WTC11 (cell line): ENCODE results near the gene TPST2.

Source experiments
- CTCF ChIP-seq: fragments of 200-600 bp; IDR thresholded peaks from 2 replicates; pipeline ENCODE4 v1.8.0; 2022; ENCODE audit warnings: antibody characterized with exemption
- E2F4 ChIP-seq: sonication (generic); formaldehyde crosslinking; IDR thresholded peaks from 2 replicates; pipeline ENCODE4 v1.8.1; 2022; ENCODE audit warnings: low read depth, mild to moderate bottlenecking, moderate library complexity, missing genetic modification reagents, borderline replicate concordance
- ESRRA ChIP-seq: sonication (generic); formaldehyde crosslinking; IDR thresholded peaks from 2 replicates; pipeline ENCODE4 v1.8.1; 2022; ENCODE audit warnings: mild to moderate bottlenecking, missing genetic modification reagents, borderline replicate concordance
- FOXP4 ChIP-seq: sonication (generic); formaldehyde crosslinking; IDR thresholded peaks from 2 replicates; pipeline ENCODE4 v1.8.0; 2022; ENCODE audit warnings: mild to moderate bottlenecking, missing genetic modification reagents
- MYBL2 ChIP-seq: sonication (generic); formaldehyde crosslinking; IDR thresholded peaks from 2 replicates; pipeline ENCODE4 v1.8.1; 2023; ENCODE audit warnings: mild to moderate bottlenecking, moderate library complexity, missing genetic modification reagents
- NR3C1 ChIP-seq: sonication (generic); formaldehyde crosslinking; conservative IDR thresholded peaks from 2 replicates; pipeline ENCODE4 v1.8.1; 2023; ENCODE audit warnings: low read depth, mild to moderate bottlenecking, missing genetic modification reagents
- SMAD3 ChIP-seq: sonication (generic); formaldehyde crosslinking; IDR thresholded peaks from 2 replicates; pipeline ENCODE4 v1.8.0; 2022; ENCODE audit warnings: missing genetic modification reagents, mild to moderate bottlenecking, borderline replicate concordance
- TP53 ChIP-seq: sonication (generic); formaldehyde crosslinking; IDR thresholded peaks from 2 replicates; pipeline ENCODE4 v1.8.1; 2023; ENCODE audit warnings: mild to moderate bottlenecking, missing genetic modification reagents
- USF1 ChIP-seq: sonication (generic); formaldehyde crosslinking; IDR thresholded peaks from 2 replicates; pipeline ENCODE4 v1.8.0; 2022; ENCODE audit warnings: mild to moderate bottlenecking, missing genetic modification reagents
- USF2 ChIP-seq: sonication (generic); formaldehyde crosslinking; IDR thresholded peaks from 2 replicates; pipeline ENCODE4 v1.8.1; 2023; ENCODE audit warnings: mild to moderate bottlenecking, missing genetic modification reagents, moderate library complexity
- ZNF532 ChIP-seq: fragments of 250-450 bp; sonication (Bioruptor Pico); IDR thresholded peaks from 2 replicates; pipeline ENCODE4 v1.9.0; 2021; ENCODE audit warnings: mild to moderate bottlenecking, borderline replicate concordance
- TF ChIP-seq, protein P1 (sequence below): sonication (generic); formaldehyde crosslinking; conservative IDR thresholded peaks from 2 replicates; pipeline ENCODE4 v1.8.1; 2023; ENCODE audit warnings: mild to moderate bottlenecking, low read depth, missing genetic modification reagents, moderate library complexity
- TF ChIP-seq, protein P2 (sequence below): sonication (generic); formaldehyde crosslinking; IDR thresholded peaks from 2 replicates; pipeline ENCODE4 v1.8.1; 2022; ENCODE audit warnings: low read depth, missing genetic modification reagents, borderline replicate concordance

GRCh38 chr22:26513838-26514237, 76.1 kb downstream of the TPST2 start:
- TF ChIP-seq FOXP4 (no peak), ESRRA (CRISPR knock-in tag) (no peak), CTCF (no peak), E2F4 (CRISPR knock-in tag) (no peak), USF1 (CRISPR knock-in tag) (no peak), ZNF532 (CRISPR knock-in tag) (no peak), TP53 (CRISPR knock-in tag) (no peak), USF2 (CRISPR knock-in tag) (no peak), MYBL2 (CRISPR knock-in tag) (no peak), NR3C1 (CRISPR knock-in tag) (no peak), SMAD3 (CRISPR knock-in tag) (no peak)
- TF ChIP-seq, protein P1, sequence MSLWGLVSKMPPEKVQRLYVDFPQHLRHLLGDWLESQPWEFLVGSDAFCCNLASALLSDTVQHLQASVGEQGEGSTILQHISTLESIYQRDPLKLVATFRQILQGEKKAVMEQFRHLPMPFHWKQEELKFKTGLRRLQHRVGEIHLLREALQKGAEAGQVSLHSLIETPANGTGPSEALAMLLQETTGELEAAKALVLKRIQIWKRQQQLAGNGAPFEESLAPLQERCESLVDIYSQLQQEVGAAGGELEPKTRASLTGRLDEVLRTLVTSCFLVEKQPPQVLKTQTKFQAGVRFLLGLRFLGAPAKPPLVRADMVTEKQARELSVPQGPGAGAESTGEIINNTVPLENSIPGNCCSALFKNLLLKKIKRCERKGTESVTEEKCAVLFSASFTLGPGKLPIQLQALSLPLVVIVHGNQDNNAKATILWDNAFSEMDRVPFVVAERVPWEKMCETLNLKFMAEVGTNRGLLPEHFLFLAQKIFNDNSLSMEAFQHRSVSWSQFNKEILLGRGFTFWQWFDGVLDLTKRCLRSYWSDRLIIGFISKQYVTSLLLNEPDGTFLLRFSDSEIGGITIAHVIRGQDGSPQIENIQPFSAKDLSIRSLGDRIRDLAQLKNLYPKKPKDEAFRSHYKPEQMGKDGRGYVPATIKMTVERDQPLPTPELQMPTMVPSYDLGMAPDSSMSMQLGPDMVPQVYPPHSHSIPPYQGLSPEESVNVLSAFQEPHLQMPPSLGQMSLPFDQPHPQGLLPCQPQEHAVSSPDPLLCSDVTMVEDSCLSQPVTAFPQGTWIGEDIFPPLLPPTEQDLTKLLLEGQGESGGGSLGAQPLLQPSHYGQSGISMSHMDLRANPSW (CRISPR knock-in tag): no peak
- TF ChIP-seq, protein P2, sequence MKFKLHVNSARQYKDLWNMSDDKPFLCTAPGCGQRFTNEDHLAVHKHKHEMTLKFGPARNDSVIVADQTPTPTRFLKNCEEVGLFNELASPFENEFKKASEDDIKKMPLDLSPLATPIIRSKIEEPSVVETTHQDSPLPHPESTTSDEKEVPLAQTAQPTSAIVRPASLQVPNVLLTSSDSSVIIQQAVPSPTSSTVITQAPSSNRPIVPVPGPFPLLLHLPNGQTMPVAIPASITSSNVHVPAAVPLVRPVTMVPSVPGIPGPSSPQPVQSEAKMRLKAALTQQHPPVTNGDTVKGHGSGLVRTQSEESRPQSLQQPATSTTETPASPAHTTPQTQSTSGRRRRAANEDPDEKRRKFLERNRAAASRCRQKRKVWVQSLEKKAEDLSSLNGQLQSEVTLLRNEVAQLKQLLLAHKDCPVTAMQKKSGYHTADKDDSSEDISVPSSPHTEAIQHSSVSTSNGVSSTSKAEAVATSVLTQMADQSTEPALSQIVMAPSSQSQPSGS (CRISPR knock-in tag): no peak
